Thymus (tissue), 11 donors: ENCODE measurements around the gene TTC33. TPM values are rescaled to one million over a fixed set of nuclear protein-coding genes. Genes with fewer than 3 reads are reported as not detected.
A peak's percentile ranks its signal among the peaks of the same experiment; 100 is the strongest.

Experiments used
- DNase-seq, 9 donors: peaks; one replicate each; pipeline ENCODE4 v3.0.0-alpha.2; 2013; ENCODE audit warnings: low spot score in 9 of 9, low read depth in 6 of 9, missing footprints in 1 of 9
- H3K27ac ChIP-seq, 2 donors: one replicate each; pipeline ENCODE4 v1.5.1; 2013; ENCODE audit warnings: control low read depth in 1 of 2, low read depth in 1 of 2, low read length in 1 of 2, mild to moderate bottlenecking in 1 of 2, moderate library complexity in 1 of 2
- H3K27me3 ChIP-seq, 2 donors: one replicate each; pipeline ENCODE4 v1.5.1; 2013; ENCODE audit warnings: low read length in 1 of 2; ENCODE audit not compliant: control insufficient read depth in 2 of 2, insufficient read depth in 1 of 2
- H3K36me3 ChIP-seq, 2 donors: one replicate each; pipeline ENCODE4 v1.5.1; 2013; ENCODE audit warnings: low read length in 1 of 2, mild to moderate bottlenecking in 1 of 2, moderate library complexity in 1 of 2; ENCODE audit not compliant: control insufficient read depth in 2 of 2, insufficient read depth in 2 of 2
- H3K4me1 ChIP-seq, 2 donors: one replicate each; pipeline ENCODE4 v1.5.1; 2013; ENCODE audit warnings: low read length in 2 of 2; ENCODE audit not compliant: control insufficient read depth in 2 of 2, insufficient read depth in 2 of 2
- H3K4me3 ChIP-seq, 2 donors: one replicate each; pipeline ENCODE4 v1.5.1; 2013; ENCODE audit warnings: low read length in 2 of 2, control low read depth in 1 of 2, mild to moderate bottlenecking in 1 of 2
- H3K9me3 ChIP-seq, 2 donors: one replicate each; pipeline ENCODE4 v1.5.1; 2013; ENCODE audit warnings: low read length in 1 of 2, mild to moderate bottlenecking in 1 of 2; ENCODE audit not compliant: control insufficient read depth in 2 of 2, insufficient read depth in 1 of 2
- WGBS: extraction: QIAGEN DNeasy Blood & Tissue Kit; methylation state at CpG from one replicate; pipeline ENCODE4 v1.1.7; 2013; 5-methylcytosine and 5-hydroxymethylcytosine counted together
- polyA plus RNA-seq: library from polyadenylated mRNA; stranded (reverse); fragments of 200-250 nt; gene quantifications from one replicate; pipeline ENCODE4 v1.2.3, GENCODE V29; 2013
- total RNA-seq: library from RNA; stranded (reverse); fragments of 120-200 nt; gene quantifications from one replicate; pipeline ENCODE4 v1.2.4, GENCODE V29; 2013
- donor health status: healthy.

TTC33 gene
- total and polyA plus RNA-seq, 2 donors = 13.4 to 34.5 TPM

- no peaks in the 10 kb centered on the region for H3K36me3 ChIP-seq
- no peak overlapping the region for H3K27ac ChIP-seq
- H3K4me3 ChIP-seq = no peak overlapping the region
- DNase-seq = no peak
- no peaks in the 10 kb centered on the region for H3K4me1 ChIP-seq
- H3K27me3 ChIP-seq = no peaks in the 10 kb centered on the region
- H3K9me3 ChIP-seq = no peaks in the 10 kb centered on the region
Measured at GRCh38 chr5:40540301-40540700, 215.5 kb downstream of the TTC33 start.

GRCh38 chr5:40524677-40525076 lies 231.1 kb downstream of the TTC33 start:
- DNase-seq = no peak
- Histone ChIP-seq H3K36me3 (no peaks in the 10 kb centered on the region), H3K9me3 (no peaks in the 10 kb centered on the region), H3K4me1 (no peaks in the 10 kb centered on the region), H3K27me3 (no peaks in the 10 kb centered on the region), H3K27ac (no peak overlapping the region), H3K4me3 (no peak overlapping the region)
- 99% methylated on average over 1 of the region's 1 CpG for WGBS

- Histone ChIP-seq H3K27me3 (no peaks in the 10 kb centered on the region), H3K27ac (no peak overlapping the region), H3K4me1 (no peaks in the 10 kb centered on the region), H3K4me3 (no peak overlapping the region), H3K9me3 (no peaks in the 10 kb centered on the region), H3K36me3 (no peaks in the 10 kb centered on the region)
- no peak for DNase-seq
Measured at GRCh38 chr5:40521925-40522324, 233.8 kb downstream of the TTC33 start.

- Histone ChIP-seq H3K9me3 (no peaks in the 10 kb centered on the region), H3K27ac (no peak overlapping the region), H3K36me3 (no peaks in the 10 kb centered on the region), H3K4me1 (no peaks in the 10 kb centered on the region), H3K27me3 (no peaks in the 10 kb centered on the region), H3K4me3 (no peak overlapping the region)
- 94% methylated on average over 3 of the region's 3 CpGs for WGBS
- DNase-seq = no peak
Measured at GRCh38 chr5:40521108-40521785, 234.5 kb downstream of the TTC33 start.

- 92% methylated on average over 4 of the region's 4 CpGs for WGBS
- H3K27ac ChIP-seq = peak overlapping the region in 1 of 2 donors; percentile 1
- no peak for DNase-seq
- no peak overlapping the region for H3K4me3 ChIP-seq
- H3K36me3 ChIP-seq = no peaks in the 10 kb centered on the region
- H3K27me3 ChIP-seq = no peaks in the 10 kb centered on the region
- H3K9me3 ChIP-seq = no peaks in the 10 kb centered on the region
- H3K4me1 ChIP-seq = peaks cover 7 to 9% of the 10 kb centered on the region in 2 donors
Measured at GRCh38 chr5:40518485-40518917, 237.3 kb downstream of the TTC33 start.

GRCh38 chr5:40515476-40515875 lies 240.3 kb downstream of the TTC33 start:
- Histone ChIP-seq H3K4me3 (no peak overlapping the region), H3K27me3 (no peaks in the 10 kb centered on the region), H3K4me1 (peaks cover 9% of the 10 kb centered on the region in 2 donors), H3K36me3 (no peaks in the 10 kb centered on the region), H3K27ac (no peak overlapping the region), H3K9me3 (no peaks in the 10 kb centered on the region)
- 89% methylated on average over 4 of the region's 4 CpGs for WGBS
- no peak for DNase-seq

- no peaks in the 10 kb centered on the region for H3K36me3 ChIP-seq
- DNase-seq = peak in 1 of 9 donors; percentile 47
- 10% methylated on average over 5 of the region's 5 CpGs for WGBS
Measured at GRCh38 chr5:40514976-40515375, 240.8 kb downstream of the TTC33 start.

GRCh38 chr5:40511801-40512200 lies 244.0 kb downstream of the TTC33 start:
- no peaks in the 10 kb centered on the region for H3K9me3 ChIP-seq
- WGBS = 99% methylated on average over 1 of the region's 1 CpG

More at GRCh38 chr5:40514976-40515375, 240.8 kb downstream of the TTC33 start:
- Histone ChIP-seq H3K4me1 (peaks cover 9% of the 10 kb centered on the region in 2 donors), H3K27me3 (no peaks in the 10 kb centered on the region), H3K9me3 (no peaks in the 10 kb centered on the region), H3K4me3 (no peak overlapping the region), H3K27ac (no peak overlapping the region)

GRCh38 chr5:40507095-40507494 lies 248.7 kb downstream of the TTC33 start:
- Histone ChIP-seq H3K36me3 (no peaks in the 10 kb centered on the region), H3K4me3 (no peak overlapping the region), H3K9me3 (no peaks in the 10 kb centered on the region), H3K4me1 (peaks cover 0 to 6% of the 10 kb centered on the region in 2 donors), H3K27ac (no peak overlapping the region), H3K27me3 (no peaks in the 10 kb centered on the region)
- WGBS = 2% methylated on average over 2 of the region's 2 CpGs
- DNase-seq = peak in 2 of 9 donors; percentile 29 to 58

More at GRCh38 chr5:40511801-40512200, 244.0 kb downstream of the TTC33 start:
- no peak overlapping the region for H3K27ac ChIP-seq
- no peak overlapping the region for H3K4me3 ChIP-seq
- no peaks in the 10 kb centered on the region for H3K27me3 ChIP-seq
- H3K4me1 ChIP-seq = peaks cover 9% of the 10 kb centered on the region in 2 donors
- no peaks in the 10 kb centered on the region for H3K36me3 ChIP-seq
- DNase-seq = no peak
